Central memory CD8-positive, alpha-beta T cell (primary cell): ENCODE data around the gene EFNA3.

Source experiments
- ATAC-seq: fragments of 150-1000 bp; cut with Tn5 transposase; replicated peaks from 2 replicates; pipeline ENCODE4 v1.10.0; 2022; ENCODE audit warnings: mild to moderate bottlenecking, moderate FRiP score, moderate number of reproducible peaks; ENCODE audit not compliant: poor library complexity, severe bottlenecking; ENCODE audit errors: extremely low read depth
- DNase-seq, 2 donors: peaks; one replicate each; pipeline ENCODE4 v3.0.0; 2021; ENCODE audit warnings: low spot score in 2 of 2
- H3K27ac Mint-ChIP-seq: one replicate; pipeline ENCODE4 v1.8.0; 2022; ENCODE audit warnings: low read depth, mild to moderate bottlenecking, moderate library complexity, mixed read lengths
- H3K27me3 Mint-ChIP-seq: one replicate; pipeline ENCODE4 v1.8.0; 2022; ENCODE audit warnings: mixed read lengths
- H3K36me3 Mint-ChIP-seq: one replicate; pipeline ENCODE4 v1.8.0; 2022; ENCODE audit warnings: mild to moderate bottlenecking, moderate library complexity, mixed read lengths; ENCODE audit not compliant: insufficient read depth
- H3K4me1 Mint-ChIP-seq: one replicate; pipeline ENCODE4 v1.8.0; 2022; ENCODE audit warnings: mixed read lengths
- H3K4me3 Mint-ChIP-seq: one replicate; pipeline ENCODE4 v1.8.0; 2022; ENCODE audit warnings: mild to moderate bottlenecking, moderate library complexity, mixed read lengths
- H3K9me3 Mint-ChIP-seq: one replicate; pipeline ENCODE4 v1.8.0; 2022; ENCODE audit warnings: mixed read lengths

EFNA3 gene

DNA sequence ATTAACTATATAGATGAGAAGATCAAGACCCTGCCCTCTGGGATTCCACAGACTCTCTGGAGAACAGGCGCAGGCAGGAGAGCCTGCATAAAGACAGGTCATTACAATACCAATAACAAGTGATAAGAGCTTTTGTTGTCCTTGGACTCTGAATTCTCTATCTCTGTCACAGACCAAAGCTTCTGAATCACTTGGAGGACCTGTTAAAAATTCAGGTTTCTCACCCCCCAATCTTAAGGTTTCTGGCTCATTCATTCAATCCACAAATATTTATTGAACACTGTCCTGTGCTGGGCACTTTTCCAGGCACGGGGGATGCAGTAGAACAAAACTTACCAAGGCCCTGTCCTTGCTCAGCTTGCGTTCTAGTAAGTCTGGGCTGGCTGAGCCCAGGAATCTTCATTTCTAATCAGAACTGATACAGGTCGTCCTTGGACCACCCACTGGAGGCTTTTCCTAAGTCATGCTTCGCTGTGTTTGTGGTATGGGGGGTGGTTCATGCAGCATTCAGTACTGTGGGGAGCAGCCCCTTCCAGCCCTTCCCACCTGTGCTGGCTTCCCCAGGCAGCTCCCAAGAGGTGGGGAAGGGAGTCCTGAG, 13.7 kb upstream of the EFNA3 start:
- H3K27ac Mint-ChIP-seq: no peak overlapping the region
- H3K4me1 Mint-ChIP-seq: peaks cover 37% of the 10 kb centered on the region
- peak overlapping the region; percentile 81 for H3K4me3 Mint-ChIP-seq
- no peaks in the 10 kb centered on the region for H3K9me3 Mint-ChIP-seq
- peaks cover 13% of the 10 kb centered on the region for H3K36me3 Mint-ChIP-seq
- DNase-seq (no peak), ATAC-seq (no peak)
- H3K27me3 Mint-ChIP-seq: no peaks in the 10 kb centered on the region

DNA sequence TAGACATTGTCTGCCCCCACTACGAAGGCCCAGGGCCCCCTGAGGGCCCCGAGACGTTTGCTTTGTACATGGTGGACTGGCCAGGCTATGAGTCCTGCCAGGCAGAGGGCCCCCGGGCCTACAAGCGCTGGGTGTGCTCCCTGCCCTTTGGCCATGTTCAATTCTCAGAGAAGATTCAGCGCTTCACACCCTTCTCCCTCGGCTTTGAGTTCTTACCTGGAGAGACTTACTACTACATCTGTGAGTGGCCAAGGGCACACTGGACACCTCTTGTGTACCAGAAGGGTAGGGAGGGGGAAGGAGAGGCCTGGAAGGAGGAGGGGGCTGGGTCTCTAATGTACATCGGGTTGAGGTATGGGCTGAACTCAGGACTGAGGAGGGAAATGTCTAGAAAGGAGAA, 11.9 kb upstream of the EFNA3 start:
- Mint-ChIP-seq H3K36me3 (peaks cover 13% of the 10 kb centered on the region), H3K27ac (no peak overlapping the region), H3K27me3 (no peaks in the 10 kb centered on the region), H3K4me3 (no peak overlapping the region), H3K4me1 (peaks cover 37% of the 10 kb centered on the region), H3K9me3 (no peaks in the 10 kb centered on the region)
- ATAC-seq (no peak), DNase-seq (no peak)

DNA sequence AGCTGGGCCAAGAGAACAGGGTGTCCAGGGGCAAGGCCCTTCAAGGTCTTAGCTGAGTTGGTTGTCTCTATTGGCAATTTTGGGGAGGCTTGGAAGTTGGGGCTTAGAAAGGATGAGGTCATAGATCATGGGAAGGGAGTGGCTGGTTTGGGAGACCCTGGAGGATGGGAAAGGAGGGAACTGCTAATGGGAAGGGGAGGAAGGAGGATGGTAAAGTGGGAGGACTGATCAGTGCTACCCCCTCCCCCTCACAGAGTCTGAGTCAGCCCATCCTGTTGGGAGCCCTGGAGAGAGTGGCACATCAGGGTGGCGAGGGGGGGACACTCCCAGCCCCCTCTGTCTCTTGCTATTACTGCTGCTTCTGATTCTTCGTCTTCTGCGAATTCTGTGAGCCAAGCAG, 10.0 kb upstream of the EFNA3 start:
- no peak overlapping the region for H3K4me3 Mint-ChIP-seq
- DNase-seq (no peak), ATAC-seq (no peak)
- no peaks in the 10 kb centered on the region for H3K9me3 Mint-ChIP-seq
- H3K27ac Mint-ChIP-seq: no peak overlapping the region
- no peaks in the 10 kb centered on the region for H3K27me3 Mint-ChIP-seq
- peaks cover 7% of the 10 kb centered on the region for H3K36me3 Mint-ChIP-seq
- H3K4me1 Mint-ChIP-seq: peaks cover 36% of the 10 kb centered on the region

DNA sequence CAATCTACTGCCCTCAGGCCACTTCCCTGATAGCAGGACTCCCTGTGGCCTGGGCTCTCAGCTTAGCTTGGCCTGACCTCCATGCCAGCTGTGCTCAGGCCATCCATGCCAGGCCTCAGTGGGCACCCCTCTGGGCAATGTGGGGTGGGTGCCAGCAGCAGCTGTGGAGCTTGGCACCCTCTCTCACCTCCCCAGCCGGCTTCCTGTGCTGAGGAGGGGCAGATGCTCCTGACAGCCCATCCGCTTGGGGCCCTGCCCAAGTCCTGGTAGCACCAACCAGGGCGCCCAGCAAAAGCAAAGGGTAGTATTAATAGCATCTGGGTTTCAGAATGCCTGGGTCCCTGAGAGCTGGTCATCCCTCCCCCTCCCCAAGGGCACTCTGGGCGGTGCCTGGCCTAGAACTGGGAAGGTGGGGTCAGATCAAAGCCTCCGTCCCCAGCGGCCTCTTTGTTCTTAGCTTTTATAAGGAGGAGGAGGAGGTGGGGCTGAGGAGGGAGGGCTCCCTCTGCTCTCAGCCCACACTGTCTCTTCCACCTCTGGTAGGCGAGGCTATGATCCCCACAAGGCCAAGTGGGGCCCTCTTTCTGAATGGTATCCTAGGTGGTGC, 9.0 kb upstream of the EFNA3 start:
- Mint-ChIP-seq H3K9me3 (no peaks in the 10 kb centered on the region), H3K4me1 (peaks cover 34% of the 10 kb centered on the region), H3K4me3 (no peak overlapping the region), H3K27ac (no peak overlapping the region), H3K27me3 (no peaks in the 10 kb centered on the region), H3K36me3 (peaks cover 4% of the 10 kb centered on the region)
- DNase-seq (no peak), ATAC-seq (no peak)

DNA sequence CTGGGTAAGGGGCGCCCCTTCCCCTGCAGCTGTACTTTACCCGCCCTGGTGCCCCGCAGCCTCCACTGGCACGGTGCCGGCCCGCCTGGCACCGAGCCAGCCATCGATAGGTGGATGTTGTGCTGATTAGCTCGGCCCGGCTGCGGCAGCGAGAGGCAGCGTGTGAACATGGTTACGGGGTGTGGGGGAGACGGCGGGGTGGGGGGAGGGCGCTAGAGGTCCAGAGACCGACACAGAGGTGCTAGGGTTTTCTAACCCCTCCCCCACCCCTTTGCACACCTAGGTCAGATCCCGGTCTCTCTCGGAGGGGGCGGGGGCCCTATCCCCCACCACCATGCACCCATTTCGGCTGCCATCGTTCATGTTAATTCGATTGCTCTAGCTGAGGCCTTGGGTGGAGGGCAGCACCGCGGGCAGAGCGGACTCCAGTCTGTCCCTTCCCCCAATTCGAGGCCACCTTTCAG, 8.4 kb upstream of the EFNA3 start:
- H3K4me3 Mint-ChIP-seq: peak overlapping the region; percentile 19
- ATAC-seq (no peak), DNase-seq (no peak)
- H3K27me3 Mint-ChIP-seq: no peaks in the 10 kb centered on the region
- no peaks in the 10 kb centered on the region for H3K9me3 Mint-ChIP-seq
- H3K27ac Mint-ChIP-seq: no peak overlapping the region
- H3K4me1 Mint-ChIP-seq: peaks cover 31% of the 10 kb centered on the region
- peaks cover 4% of the 10 kb centered on the region for H3K36me3 Mint-ChIP-seq

DNA sequence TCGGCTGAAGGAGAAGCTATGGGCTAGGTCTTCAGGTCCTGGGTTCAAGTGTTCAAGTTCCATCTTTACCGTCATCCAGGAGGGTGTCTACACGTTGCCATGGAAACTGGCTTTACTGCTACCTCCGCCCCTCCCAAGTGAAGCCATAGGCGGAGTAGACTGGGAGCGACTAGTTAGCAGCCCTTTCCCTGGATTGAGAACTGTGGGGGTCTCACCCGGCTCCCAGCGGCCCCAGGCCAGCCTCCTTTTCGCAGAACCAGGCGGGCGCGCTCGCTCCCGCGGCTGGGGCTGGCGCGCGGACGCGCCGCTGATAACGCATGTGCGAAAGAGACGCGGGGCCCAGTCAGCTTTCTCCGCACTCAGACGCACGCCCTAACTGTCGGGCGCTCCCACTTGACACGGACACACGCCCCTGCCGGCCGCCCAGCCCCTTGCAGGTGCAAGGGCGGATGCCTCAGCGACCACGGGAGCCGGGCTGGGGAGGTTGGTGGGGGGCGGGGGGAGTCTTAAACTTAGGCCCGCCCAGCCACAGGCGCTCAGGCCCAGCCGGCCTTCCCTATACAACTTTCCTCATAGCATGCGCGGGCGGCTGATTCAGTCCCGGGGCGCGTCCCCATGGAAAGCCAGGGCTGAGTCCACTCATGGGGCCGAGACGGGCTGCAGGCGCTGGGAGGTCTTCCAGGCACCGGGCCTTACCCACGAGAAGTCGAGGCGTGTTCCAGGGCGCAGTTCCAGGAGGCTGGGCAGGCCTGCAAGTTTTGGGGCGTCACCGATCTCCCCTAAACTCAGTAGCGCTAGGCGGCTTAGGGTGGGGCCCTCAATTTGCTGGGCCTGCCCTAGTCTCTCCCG, 7.7 kb upstream of the EFNA3 start:
- Mint-ChIP-seq H3K4me1 (peaks cover 30% of the 10 kb centered on the region), H3K36me3 (peaks cover 4% of the 10 kb centered on the region), H3K27me3 (no peaks in the 10 kb centered on the region), H3K4me3 (peak overlapping the region; percentile 19), H3K27ac (no peak overlapping the region), H3K9me3 (no peaks in the 10 kb centered on the region)
- peak; percentile 96 for ATAC-seq
- peak; percentile 57 to 68 for DNase-seq

DNA sequence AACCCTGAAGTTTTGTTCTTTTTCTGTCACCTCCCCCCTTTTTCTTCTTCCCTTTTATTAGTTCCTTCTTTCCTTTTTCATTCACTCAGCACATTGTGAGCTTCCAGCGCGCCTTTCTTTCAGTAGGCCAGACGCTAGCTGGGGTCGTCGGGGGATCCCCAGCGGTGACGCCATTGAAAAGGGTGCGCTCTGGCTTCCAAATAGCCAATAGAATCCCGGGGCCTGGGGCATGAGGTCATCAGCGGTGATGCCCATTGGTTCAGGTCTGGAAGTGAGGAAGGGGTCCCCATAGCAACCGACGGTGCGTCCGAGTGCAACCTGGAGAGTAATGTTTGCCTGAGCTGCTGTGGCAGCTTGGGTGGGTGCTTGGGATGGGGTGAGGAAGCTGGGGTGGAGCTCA, 6.9 kb upstream of the EFNA3 start:
- Mint-ChIP-seq H3K27me3 (no peaks in the 10 kb centered on the region), H3K9me3 (no peaks in the 10 kb centered on the region), H3K4me1 (peaks cover 25% of the 10 kb centered on the region), H3K4me3 (peak overlapping the region; percentile 19), H3K27ac (no peak overlapping the region), H3K36me3 (peaks cover 4% of the 10 kb centered on the region)
- ATAC-seq: no peak
- no peak for DNase-seq

DNA sequence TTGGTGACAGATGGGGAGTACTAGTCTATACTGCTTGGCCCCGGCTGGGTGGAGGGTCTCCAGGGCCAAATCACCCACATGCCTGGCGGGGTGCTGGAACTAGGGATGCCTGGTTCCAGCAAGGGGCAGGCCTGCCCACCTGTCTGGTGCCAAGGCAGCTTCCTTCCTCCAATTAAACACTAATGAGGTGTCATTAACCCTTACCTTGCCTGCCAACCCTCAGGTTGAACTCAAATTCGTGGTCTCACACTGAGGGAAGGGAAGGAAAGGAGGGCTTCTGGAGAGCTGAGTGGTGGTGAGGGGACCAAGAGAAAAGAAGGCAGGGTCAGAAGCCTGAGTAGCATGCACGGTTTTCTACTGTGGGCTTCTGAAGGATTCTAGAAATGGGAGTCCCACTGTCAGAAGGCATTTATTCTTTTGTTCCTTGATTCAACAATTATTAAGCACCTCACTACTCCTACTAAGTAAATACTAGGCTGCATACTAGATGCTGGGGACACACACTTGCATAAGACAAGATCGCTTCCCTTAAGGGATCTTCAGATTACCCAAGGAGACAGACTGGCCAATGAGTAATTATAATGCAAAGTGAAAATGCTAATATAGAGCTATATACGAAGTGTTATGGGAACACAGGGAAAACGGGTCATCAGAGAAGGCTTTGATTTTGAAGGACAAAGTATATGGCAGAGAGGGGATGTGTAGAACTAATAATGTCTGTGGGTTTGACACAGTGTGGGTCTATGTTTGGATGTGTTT, 5.9 kb upstream of the EFNA3 start:
- no peaks in the 10 kb centered on the region for H3K27me3 Mint-ChIP-seq
- H3K4me3 Mint-ChIP-seq: no peak overlapping the region
- ATAC-seq (no peak), DNase-seq (no peak)
- H3K36me3 Mint-ChIP-seq: peaks cover 4% of the 10 kb centered on the region
- peaks cover 25% of the 10 kb centered on the region for H3K4me1 Mint-ChIP-seq
- H3K27ac Mint-ChIP-seq: no peak overlapping the region
- H3K9me3 Mint-ChIP-seq: no peaks in the 10 kb centered on the region

DNA sequence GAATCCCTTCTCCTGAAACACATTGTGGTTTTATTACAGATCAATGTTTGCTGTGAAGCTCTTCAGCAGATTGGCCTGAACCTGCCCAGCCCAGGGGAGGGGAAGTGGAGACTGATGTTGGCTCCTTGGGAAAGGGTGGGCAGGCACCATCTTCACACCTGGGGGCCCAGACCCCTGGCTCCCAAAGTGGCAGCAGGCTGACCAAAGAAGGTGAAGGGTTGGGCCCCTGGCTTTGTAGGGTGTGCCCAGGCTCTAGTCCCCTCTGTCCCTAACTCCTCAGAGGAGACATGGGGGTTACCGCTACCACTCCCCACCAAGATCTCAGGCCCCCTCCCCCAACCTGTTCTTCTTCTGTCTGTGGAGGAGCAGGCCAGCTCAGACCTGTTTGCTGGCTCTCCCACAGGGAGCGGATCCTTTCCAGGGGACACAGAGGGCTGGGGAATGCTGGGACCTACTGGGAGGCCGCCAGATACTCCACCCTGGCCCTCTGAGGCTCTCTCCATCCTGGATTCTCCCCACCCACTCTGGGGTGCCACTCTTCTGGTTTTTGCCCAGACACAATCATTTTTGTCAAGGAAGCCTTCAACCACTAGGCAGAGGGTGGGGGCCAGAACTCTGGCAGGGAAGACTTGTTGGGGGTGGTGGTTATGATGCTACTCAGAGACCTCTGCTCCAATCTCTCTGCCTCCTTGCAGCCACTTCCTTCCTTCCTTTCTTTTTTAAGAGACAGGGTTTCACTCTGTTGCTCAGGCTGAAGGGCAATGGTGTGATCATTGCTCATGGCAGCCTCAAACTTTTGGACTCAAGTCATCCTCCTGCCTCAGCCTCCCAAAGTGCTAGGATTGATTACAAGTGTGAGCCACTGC, 5.0 kb upstream of the EFNA3 start:
- H3K4me3 Mint-ChIP-seq: no peak overlapping the region
- DNase-seq (no peak), ATAC-seq (no peak)
- H3K9me3 Mint-ChIP-seq: no peaks in the 10 kb centered on the region
- H3K36me3 Mint-ChIP-seq: peaks cover 2% of the 10 kb centered on the region
- H3K27ac Mint-ChIP-seq: no peak overlapping the region
- H3K27me3 Mint-ChIP-seq: no peaks in the 10 kb centered on the region
- peaks cover 25% of the 10 kb centered on the region for H3K4me1 Mint-ChIP-seq

DNA sequence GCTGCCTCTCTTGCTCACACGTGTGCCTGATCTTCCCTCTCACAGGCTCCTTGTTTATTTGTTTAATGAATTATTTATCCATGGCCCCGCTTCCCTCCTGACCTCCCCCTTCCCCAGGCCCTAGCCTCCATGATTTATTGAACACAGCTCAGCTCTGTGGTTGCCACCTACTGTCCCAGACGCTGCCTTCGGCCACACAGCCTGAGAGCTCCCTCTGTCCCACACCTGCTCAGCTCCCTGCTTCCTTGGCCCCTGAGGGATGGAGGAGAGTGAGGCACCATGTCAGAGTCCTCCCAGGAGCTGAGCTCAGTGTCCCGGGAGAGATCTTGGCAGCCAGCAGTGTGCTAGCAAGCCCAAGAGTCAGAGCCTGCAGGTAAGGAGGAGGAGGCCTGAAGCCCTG, 3.1 kb upstream of the EFNA3 start:
- Mint-ChIP-seq H3K4me1 (peaks cover 39% of the 10 kb centered on the region), H3K27me3 (peaks cover 12% of the 10 kb centered on the region), H3K36me3 (peaks cover 2% of the 10 kb centered on the region), H3K9me3 (no peaks in the 10 kb centered on the region), H3K27ac (no peak overlapping the region), H3K4me3 (no peak overlapping the region)
- DNase-seq (no peak), ATAC-seq (no peak)

DNA sequence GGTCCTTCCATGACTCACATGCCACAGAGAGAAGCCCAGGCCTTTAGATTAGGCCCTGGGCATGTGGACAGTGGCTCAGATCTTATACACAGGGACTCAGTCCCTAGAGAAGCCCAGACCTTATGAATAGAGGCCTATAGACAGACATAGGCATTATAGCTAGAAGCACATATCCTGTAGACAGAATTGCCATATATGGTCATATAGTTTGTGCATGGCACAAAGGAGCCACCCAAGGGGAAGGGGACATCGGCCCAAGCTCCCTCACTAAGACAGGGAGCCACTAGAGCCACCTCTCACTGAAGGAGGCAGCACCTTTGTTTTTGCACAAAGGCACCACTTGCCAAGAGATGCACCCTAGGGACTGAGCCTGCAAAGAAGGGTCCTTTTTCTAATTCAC, 2.3 kb upstream of the EFNA3 start:
- no peak overlapping the region for H3K27ac Mint-ChIP-seq
- peaks cover 16% of the 10 kb centered on the region for H3K27me3 Mint-ChIP-seq

DNA sequence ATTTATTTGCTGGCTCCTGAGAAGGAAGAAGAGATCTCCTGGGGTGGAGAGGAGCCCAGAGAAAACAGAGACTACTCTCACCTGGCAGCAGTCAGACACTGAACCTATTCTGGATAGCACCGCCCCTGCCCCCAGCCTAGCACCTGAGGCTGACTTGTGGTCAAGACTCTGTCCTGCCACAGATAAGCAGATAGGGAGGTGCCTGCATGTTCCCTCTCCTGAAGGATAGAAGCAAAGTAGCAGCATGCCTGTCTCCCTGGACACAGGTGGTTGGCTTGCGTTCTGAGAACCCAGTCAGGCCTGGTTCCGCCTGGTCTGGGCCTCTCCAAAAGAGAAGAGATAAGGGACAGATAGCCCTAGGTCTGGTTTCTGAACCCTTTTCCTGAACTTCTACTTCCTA, 1.3 kb upstream of the EFNA3 start:
- peak overlapping the region; percentile 77 for H3K4me3 Mint-ChIP-seq

More for the DNA sequence above, 2.3 kb upstream of the EFNA3 start:
- Mint-ChIP-seq H3K4me1 (peaks cover 39% of the 10 kb centered on the region), H3K4me3 (no peak overlapping the region), H3K36me3 (peaks cover 3% of the 10 kb centered on the region), H3K9me3 (no peaks in the 10 kb centered on the region)
- DNase-seq: no peak
- no peak for ATAC-seq

More for the DNA sequence above, 1.3 kb upstream of the EFNA3 start:
- peaks cover 26% of the 10 kb centered on the region for H3K27me3 Mint-ChIP-seq
- no peak overlapping the region for H3K27ac Mint-ChIP-seq
- ATAC-seq (no peak), DNase-seq (no peak)
- H3K9me3 Mint-ChIP-seq: no peaks in the 10 kb centered on the region
- H3K36me3 Mint-ChIP-seq: peaks cover 1% of the 10 kb centered on the region
- H3K4me1 Mint-ChIP-seq: peaks cover 38% of the 10 kb centered on the region
